ENCODE measurements around the gene NAGK.

Gene NAGK

DNA sequence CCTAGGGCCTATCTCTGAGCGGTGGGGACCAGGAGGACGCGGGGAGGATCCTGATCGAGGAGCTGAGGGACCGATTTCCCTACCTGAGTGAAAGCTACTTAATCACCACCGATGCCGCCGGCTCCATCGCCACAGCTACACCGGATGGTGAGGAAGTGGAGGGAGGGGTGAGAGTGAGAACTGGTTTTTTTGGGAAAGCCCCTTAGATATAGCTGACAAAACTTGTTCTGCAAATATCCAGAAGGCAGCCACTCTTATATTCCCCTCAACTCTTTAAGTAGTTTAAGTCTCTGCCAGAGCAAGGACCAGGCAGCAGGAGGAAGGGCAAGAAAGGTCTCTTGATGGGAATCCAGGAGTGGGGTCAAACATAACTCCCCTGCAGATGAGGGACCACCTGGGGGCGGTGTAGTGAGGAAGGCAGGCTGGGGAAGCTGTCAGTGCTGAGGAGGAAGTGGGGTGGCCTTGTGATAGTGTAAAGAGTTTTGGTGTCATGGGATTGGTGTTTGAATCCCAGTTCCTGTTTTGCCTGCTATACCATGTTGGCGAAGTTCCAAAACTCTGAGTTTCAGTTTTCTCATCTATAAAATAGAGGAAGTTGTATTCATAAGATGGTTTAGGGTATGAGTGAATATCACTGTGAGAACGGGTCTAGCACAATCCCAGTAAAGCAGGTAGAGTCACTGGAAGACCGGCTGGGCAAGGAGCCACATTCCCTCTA lies 3.4 kb downstream of the NAGK start:
- no peaks in the 10 kb centered on the region for H3K9me2 ChIP-seq (replicated peaks; ENCODE audit: control insufficient read depth, low read length)
- H3K79me2 ChIP-seq (ENCODE audit: control insufficient read depth, low read length), result peaks cover 63% of the 10 kb centered on the region
- H4K20me1 ChIP-seq (ENCODE audit: control insufficient read depth, insufficient read depth, low read depth, low read length), result peaks cover 7% of the 10 kb centered on the region
- H3K27ac ChIP-seq (ENCODE audit: low read depth, low read length), result peak overlapping the region; percentile 10
- no peaks in the 10 kb centered on the region for H3K9me3 ChIP-seq (ENCODE audit: control insufficient read depth, insufficient read depth, low read length)
- H3K4me1 ChIP-seq (ENCODE audit: control insufficient read depth, low read length), result peaks cover 50% of the 10 kb centered on the region
- peaks cover 74% of the 10 kb centered on the region for H3K36me3 ChIP-seq (ENCODE audit: control insufficient read depth, low read length)
- H3K27me3 ChIP-seq (ENCODE audit: control insufficient read depth, low read length), result no peaks in the 10 kb centered on the region
- peaks cover 5% of the 10 kb centered on the region for H3F3A ChIP-seq (ENCODE audit: control insufficient read depth, insufficient read depth)
- TF ChIP-seq, protein P1, sequence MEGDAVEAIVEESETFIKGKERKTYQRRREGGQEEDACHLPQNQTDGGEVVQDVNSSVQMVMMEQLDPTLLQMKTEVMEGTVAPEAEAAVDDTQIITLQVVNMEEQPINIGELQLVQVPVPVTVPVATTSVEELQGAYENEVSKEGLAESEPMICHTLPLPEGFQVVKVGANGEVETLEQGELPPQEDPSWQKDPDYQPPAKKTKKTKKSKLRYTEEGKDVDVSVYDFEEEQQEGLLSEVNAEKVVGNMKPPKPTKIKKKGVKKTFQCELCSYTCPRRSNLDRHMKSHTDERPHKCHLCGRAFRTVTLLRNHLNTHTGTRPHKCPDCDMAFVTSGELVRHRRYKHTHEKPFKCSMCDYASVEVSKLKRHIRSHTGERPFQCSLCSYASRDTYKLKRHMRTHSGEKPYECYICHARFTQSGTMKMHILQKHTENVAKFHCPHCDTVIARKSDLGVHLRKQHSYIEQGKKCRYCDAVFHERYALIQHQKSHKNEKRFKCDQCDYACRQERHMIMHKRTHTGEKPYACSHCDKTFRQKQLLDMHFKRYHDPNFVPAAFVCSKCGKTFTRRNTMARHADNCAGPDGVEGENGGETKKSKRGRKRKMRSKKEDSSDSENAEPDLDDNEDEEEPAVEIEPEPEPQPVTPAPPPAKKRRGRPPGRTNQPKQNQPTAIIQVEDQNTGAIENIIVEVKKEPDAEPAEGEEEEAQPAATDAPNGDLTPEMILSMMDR (IDR thresholded peaks at IDR 0.05; ENCODE audit: low read depth, low read length, poor library complexity, severe bottlenecking), result peak; percentile 64
- no peak for TF ChIP-seq EZH2phosphoT487 (IDR thresholded peaks at IDR 0.05; ENCODE audit: borderline replicate concordance, low read length)
- peak overlapping the region; percentile 90 for H3K4me3 ChIP-seq (ENCODE audit: low read length)
- H3K4me2 ChIP-seq (ENCODE audit: low read length), result peak overlapping the region; percentile 81

DNA sequence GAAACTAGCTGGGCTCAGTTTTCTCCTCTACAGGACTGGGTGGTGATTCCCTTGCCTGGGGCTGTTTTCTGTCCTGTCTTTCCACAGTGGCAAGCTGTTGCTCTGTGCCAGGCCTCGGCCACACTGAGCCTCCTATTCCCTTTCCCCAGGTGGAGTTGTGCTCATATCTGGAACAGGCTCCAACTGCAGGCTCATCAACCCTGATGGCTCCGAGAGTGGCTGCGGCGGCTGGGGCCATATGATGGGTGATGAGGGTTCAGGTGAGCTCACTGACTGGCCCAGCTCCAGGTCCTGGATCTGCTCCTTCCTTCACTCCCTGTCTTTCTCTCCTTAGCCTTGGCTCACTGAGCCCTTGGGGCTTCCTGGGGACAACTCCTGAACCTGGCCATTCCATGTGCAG lies 4.0 kb downstream of the NAGK start:
- Histone ChIP-seq H3K79me2 (ENCODE audit: control insufficient read depth, low read length) (peaks cover 58% of the 10 kb centered on the region), H4K20me1 (ENCODE audit: control insufficient read depth, insufficient read depth, low read depth, low read length) (peaks cover 7% of the 10 kb centered on the region), H3K27ac (ENCODE audit: low read depth, low read length) (peak overlapping the region; percentile 10), H3K4me2 (ENCODE audit: low read length) (peak overlapping the region; percentile 81), H3K27me3 (ENCODE audit: control insufficient read depth, low read length) (no peaks in the 10 kb centered on the region), H3K9me3 (ENCODE audit: control insufficient read depth, insufficient read depth, low read length) (no peaks in the 10 kb centered on the region), H3K4me3 (ENCODE audit: low read length) (peak overlapping the region; percentile 90), H3F3A (ENCODE audit: control insufficient read depth, insufficient read depth) (no peaks in the 10 kb centered on the region; the same call in 1 of the 2 replicates), H3K4me1 (ENCODE audit: control insufficient read depth, low read length) (peaks cover 43% of the 10 kb centered on the region), H3K36me3 (ENCODE audit: control insufficient read depth, low read length) (peaks cover 78% of the 10 kb centered on the region), H3K9me2 (replicated peaks; ENCODE audit: control insufficient read depth, low read length) (no peaks in the 10 kb centered on the region)
- TF ChIP-seq EZH2phosphoT487 (IDR thresholded peaks at IDR 0.05; ENCODE audit: borderline replicate concordance, low read length), result no peak
- TF ChIP-seq, protein P1 (IDR thresholded peaks at IDR 0.05; ENCODE audit: low read depth, low read length, poor library complexity, severe bottlenecking), result no peak

DNA sequence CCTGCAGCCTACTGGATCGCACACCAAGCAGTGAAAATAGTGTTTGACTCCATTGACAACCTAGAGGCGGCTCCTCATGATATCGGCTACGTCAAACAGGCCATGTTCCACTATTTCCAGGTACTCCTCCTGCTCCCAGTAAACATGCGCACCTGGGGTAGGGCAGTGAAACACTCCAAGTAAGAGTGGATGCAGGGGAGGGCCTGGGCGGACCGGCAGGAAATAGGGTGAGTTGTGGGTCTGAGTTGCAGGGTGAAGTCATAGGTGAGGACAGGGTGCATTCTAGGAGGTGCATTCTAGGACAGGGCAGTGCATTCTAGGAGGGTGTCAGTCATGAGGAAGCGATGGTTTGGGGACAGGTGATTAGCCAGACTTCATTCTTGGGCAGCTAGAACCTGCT lies 5.0 kb downstream of the NAGK start:
- no peaks in the 10 kb centered on the region for H3K9me2 ChIP-seq (replicated peaks; ENCODE audit: control insufficient read depth, low read length)
- H3F3A ChIP-seq (ENCODE audit: control insufficient read depth, insufficient read depth), result no peaks in the 10 kb centered on the region; the same call in 1 of the 2 replicates
- peaks cover 84% of the 10 kb centered on the region for H3K36me3 ChIP-seq (ENCODE audit: control insufficient read depth, low read length)
- H3K27ac ChIP-seq (ENCODE audit: low read depth, low read length), result no peak overlapping the region
- no peaks in the 10 kb centered on the region for H3K9me3 ChIP-seq (ENCODE audit: control insufficient read depth, insufficient read depth, low read length)
- peaks cover 52% of the 10 kb centered on the region for H3K79me2 ChIP-seq (ENCODE audit: control insufficient read depth, low read length)
- no peak overlapping the region for H3K4me2 ChIP-seq (ENCODE audit: low read length)
- no peak for TF ChIP-seq EZH2phosphoT487 (IDR thresholded peaks at IDR 0.05; ENCODE audit: borderline replicate concordance, low read length)
- TF ChIP-seq, protein P1 (IDR thresholded peaks at IDR 0.05; ENCODE audit: low read depth, low read length, poor library complexity, severe bottlenecking), result no peak
- H3K4me3 ChIP-seq (ENCODE audit: low read length), result no peak overlapping the region
- no peaks in the 10 kb centered on the region for H3K27me3 ChIP-seq (ENCODE audit: control insufficient read depth, low read length)
- peaks cover 7% of the 10 kb centered on the region for H4K20me1 ChIP-seq (ENCODE audit: control insufficient read depth, insufficient read depth, low read depth, low read length)
- H3K4me1 ChIP-seq (ENCODE audit: control insufficient read depth, low read length), result peaks cover 38% of the 10 kb centered on the region

Measured in DOHH2 (cell line).